Measurements from ENCODE around the gene KIF3C. TPM values are rescaled to one million over a fixed set of nuclear protein-coding genes. Genes with fewer than 3 reads are reported as not detected.
"Not testable (repeated sequence)": the region's sequence is repeated elsewhere in the genome, so short reads cannot be mapped to it uniquely, and the experiment has no call there.

KIF3C gene
- 4.1 TPM for total RNA-seq

GRCh38 chr2:25982273-25982967, at the start of gene KIF3C:
KIF3C (minus strand) TSS chr2:25982497; CDS start chr2:25981917, 580 bp downstream.
- peak; percentile 64 for DNase-seq (ENCODE audit: low spot score)

GRCh38 chr2:26028083-26028482, 45.8 kb upstream of the KIF3C start:
- not testable (repeated sequence) for DNase-seq (ENCODE audit: low spot score)

GRCh38 chr2:26025509-26025908, 43.2 kb upstream of the KIF3C start:
- DNase-seq (ENCODE audit: low spot score) = no peak

GRCh38 chr2:26024260-26024659, 42.0 kb upstream of the KIF3C start:
- no peak for DNase-seq (ENCODE audit: low spot score)

- DNase-seq (ENCODE audit: low spot score) = no peak
These were observed 37.9 kb upstream of the KIF3C start for GRCh38 chr2:26020231-26020640.

- DNase-seq (ENCODE audit: low spot score) = peak; percentile 92
These were observed 36.1 kb upstream of the KIF3C start for GRCh38 chr2:26018184-26019055.

- DNase-seq (ENCODE audit: low spot score) = no peak
These were observed 35.3 kb upstream of the KIF3C start for GRCh38 chr2:26017464-26018183.

GRCh38 chr2:26016706-26017045, 34.4 kb upstream of the KIF3C start:
- not testable (repeated sequence) for DNase-seq (ENCODE audit: low spot score)

- no peak for DNase-seq (ENCODE audit: low spot score)
These were observed 33.9 kb upstream of the KIF3C start for GRCh38 chr2:26016012-26016705.

GRCh38 chr2:26013668-26014067, 31.4 kb upstream of the KIF3C start:
- no peak for DNase-seq (ENCODE audit: low spot score)

- DNase-seq (ENCODE audit: low spot score) = peak; percentile 75
These were observed 29.9 kb upstream of the KIF3C start for GRCh38 chr2:26011990-26012856.

- peak; percentile 50 for DNase-seq (ENCODE audit: low spot score)
These were observed 29.3 kb upstream of the KIF3C start for GRCh38 chr2:26011609-26011989.

- DNase-seq (ENCODE audit: low spot score) = no peak
These were observed 28.6 kb upstream of the KIF3C start for GRCh38 chr2:26010943-26011342.

- no peak for DNase-seq (ENCODE audit: low spot score)
These were observed 27.3 kb upstream of the KIF3C start for GRCh38 chr2:26009567-26009963.

GRCh38 chr2:26008851-26009566, 26.7 kb upstream of the KIF3C start:
- DNase-seq (ENCODE audit: low spot score) = peak; percentile 91

- DNase-seq (ENCODE audit: low spot score) = no peak
These were observed 25.8 kb upstream of the KIF3C start for GRCh38 chr2:26008095-26008494.

- peak; percentile 64 for DNase-seq (ENCODE audit: low spot score)
These were observed 20.5 kb upstream of the KIF3C start for GRCh38 chr2:26002632-26003310.

- peak; percentile 76 for DNase-seq (ENCODE audit: low spot score)
These were observed 19.6 kb upstream of the KIF3C start for GRCh38 chr2:26001743-26002351.

GRCh38 chr2:26000561-26001082, 18.3 kb upstream of the KIF3C start:
- no peak for DNase-seq (ENCODE audit: low spot score)
